Kidney epithelial cell (primary cell): ENCODE data around the gene MAP2K2. TPM values are rescaled to one million over a fixed set of nuclear protein-coding genes. Genes with fewer than 3 reads are reported as not detected.

Source experiments
- DNase-seq: peaks from one replicate; pipeline ENCODE4 v3.0.0-alpha.2; 2010; ENCODE audit warnings: low read depth
- H3K27me3 ChIP-seq: 2 replicates; pipeline ENCODE4 v1.6.0; 2011; ENCODE audit warnings: low read length; ENCODE audit not compliant: control insufficient read depth, insufficient read depth
- H3K36me3 ChIP-seq: 2 replicates; pipeline ENCODE4 v1.5.1; 2011; ENCODE audit warnings: low read length; ENCODE audit not compliant: control insufficient read depth, insufficient read depth
- H3K4me3 ChIP-seq: 2 replicates; pipeline ENCODE4 v1.5.1; 2011; ENCODE audit warnings: low read depth, mild to moderate bottlenecking, control low read depth, low read length
- CTCF ChIP-seq: IDR thresholded peaks from 2 replicates; pipeline ENCODE4 v1.5.1; 2011; ENCODE audit warnings: mild to moderate bottlenecking, moderate library complexity, low read length, control low read depth, inconsistent platforms; ENCODE audit not compliant: insufficient read depth, poor library complexity, severe bottlenecking
- total RNA-seq: library from RNA; depleted of rRNA; stranded (reverse); fragments of >200 nt; gene quantifications from 2 replicates; pipeline ENCODE4 v1.2.3, GENCODE V29; 2015

The MAP2K2 gene
- total RNA-seq, 1 donor from 2014 or later: 198 TPM

- no peak for DNase-seq
- Histone ChIP-seq H3K4me3 (no peak overlapping the region), H3K27me3 (no peaks in the 10 kb centered on the region), H3K36me3 (no peaks in the 10 kb centered on the region)
- TF ChIP-seq CTCF: no peak
Measured at GRCh38 chr19:4058693-4059452, 65.0 kb downstream of the MAP2K2 start.

GRCh38 chr19:4057931-4058692 lies 65.8 kb downstream of the MAP2K2 start:
- peak; percentile 17 for TF ChIP-seq CTCF
- no peak for DNase-seq
- no peaks in the 10 kb centered on the region for H3K36me3 ChIP-seq

GRCh38 chr19:4055209-4055552 lies 68.7 kb downstream of the MAP2K2 start:
- H3K36me3 ChIP-seq: peaks cover 3% of the 10 kb centered on the region
- H3K27me3 ChIP-seq: no peaks in the 10 kb centered on the region
- DNase-seq: no peak
- TF ChIP-seq CTCF: no peak
- no peak overlapping the region for H3K4me3 ChIP-seq

More at GRCh38 chr19:4057931-4058692, 65.8 kb downstream of the MAP2K2 start:
- H3K4me3 ChIP-seq: no peak overlapping the region
- H3K27me3 ChIP-seq: no peaks in the 10 kb centered on the region

- H3K36me3 ChIP-seq: peaks cover 3% of the 10 kb centered on the region
Measured at GRCh38 chr19:4054441-4055208, 69.3 kb downstream of the MAP2K2 start.

More at GRCh38 chr19:4054441-4055208, 69.3 kb downstream of the MAP2K2 start:
- Histone ChIP-seq H3K27me3 (no peaks in the 10 kb centered on the region), H3K4me3 (no peak overlapping the region)
- no peak for TF ChIP-seq CTCF
- DNase-seq: no peak
